Stimulated activated CD4-positive, alpha-beta T cell treated with anti-CD3 and anti-CD28 coated beads, Interleukin-12 subunit alpha, Interleukin-12 subunit beta, amount 100 ng/mL, for 48 hours (primary cell): Measurements from ENCODE around the gene TPCN1.

Source experiments
- DNase-seq, 3 donors: peaks; one replicate each; pipeline ENCODE4 v3.0.0-alpha.2; 2020; ENCODE audit warnings: low read depth in 2 of 3, low spot score in 1 of 3

Gene TPCN1

DNA sequence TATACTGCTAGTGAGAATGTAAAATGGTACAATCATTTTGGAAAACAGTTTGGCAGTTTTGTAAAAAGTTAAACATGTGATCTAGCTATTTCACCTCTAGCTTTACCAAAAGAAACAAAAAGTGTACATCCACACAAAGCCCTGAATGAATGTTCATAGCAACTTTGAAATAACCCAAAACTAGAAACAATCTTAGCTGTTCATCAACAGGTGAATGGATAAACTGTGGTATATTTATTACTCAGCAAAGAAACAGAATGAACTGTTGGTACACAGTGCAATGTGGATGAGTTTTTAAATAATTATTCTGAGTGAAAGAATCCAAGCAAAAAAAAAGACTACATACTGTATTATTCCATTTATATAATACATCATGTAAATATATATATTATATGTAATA lies 36.3 kb downstream of the TPCN1 start:
- DNase-seq, result no peak

DNA sequence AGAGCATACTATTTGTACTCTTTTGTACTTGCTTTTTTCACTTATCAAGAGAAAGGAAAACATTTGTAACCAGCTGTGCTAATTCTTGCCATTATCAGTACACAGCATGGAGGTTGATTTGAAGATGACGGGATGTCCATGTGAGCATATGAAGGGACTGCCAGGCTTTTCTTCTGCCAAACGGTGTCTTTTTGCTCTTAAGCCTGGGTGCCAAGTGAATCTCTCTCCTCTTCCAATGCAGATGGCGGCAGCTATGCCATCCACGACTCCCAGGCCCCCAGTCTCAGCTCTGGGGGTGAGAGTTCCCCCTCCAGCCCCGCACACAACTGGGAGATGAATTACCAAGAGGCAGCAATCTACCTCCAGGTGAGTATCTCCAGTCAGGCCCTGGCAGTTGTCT lies 38.9 kb downstream of the TPCN1 start:
- DNase-seq, result no peak

DNA sequence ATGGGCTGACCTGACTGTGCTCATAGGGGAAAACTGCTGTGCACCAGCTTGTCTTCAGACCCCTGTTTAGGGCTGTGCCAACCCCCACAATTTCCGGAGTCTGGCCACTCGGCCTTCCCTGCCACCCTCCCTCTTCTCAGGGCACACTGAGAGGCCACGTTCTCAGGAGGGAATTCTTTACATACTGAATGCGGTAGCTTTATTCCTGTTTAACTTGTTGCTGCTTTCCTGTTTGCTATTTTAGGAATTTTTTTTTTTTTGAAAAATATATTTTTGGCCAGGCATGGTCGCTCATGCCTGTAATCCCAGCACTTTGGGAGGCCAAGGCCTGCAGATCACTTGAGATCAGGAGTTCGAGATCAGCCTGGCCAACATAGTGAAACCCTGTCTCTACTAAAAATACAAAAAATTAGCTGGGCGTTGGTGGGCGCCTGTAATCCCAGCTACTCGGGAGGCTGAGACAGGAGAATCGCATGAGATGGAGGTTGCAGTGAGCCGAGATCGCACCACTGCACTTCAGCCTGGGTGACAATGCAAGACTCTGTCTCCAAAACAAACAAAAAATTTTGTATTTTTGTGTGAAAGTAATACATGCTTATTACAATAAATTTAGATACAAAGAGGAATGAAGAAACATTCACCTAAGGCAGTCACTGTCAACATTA lies 39.5 kb downstream of the TPCN1 start:
- DNase-seq, result no peak

DNA sequence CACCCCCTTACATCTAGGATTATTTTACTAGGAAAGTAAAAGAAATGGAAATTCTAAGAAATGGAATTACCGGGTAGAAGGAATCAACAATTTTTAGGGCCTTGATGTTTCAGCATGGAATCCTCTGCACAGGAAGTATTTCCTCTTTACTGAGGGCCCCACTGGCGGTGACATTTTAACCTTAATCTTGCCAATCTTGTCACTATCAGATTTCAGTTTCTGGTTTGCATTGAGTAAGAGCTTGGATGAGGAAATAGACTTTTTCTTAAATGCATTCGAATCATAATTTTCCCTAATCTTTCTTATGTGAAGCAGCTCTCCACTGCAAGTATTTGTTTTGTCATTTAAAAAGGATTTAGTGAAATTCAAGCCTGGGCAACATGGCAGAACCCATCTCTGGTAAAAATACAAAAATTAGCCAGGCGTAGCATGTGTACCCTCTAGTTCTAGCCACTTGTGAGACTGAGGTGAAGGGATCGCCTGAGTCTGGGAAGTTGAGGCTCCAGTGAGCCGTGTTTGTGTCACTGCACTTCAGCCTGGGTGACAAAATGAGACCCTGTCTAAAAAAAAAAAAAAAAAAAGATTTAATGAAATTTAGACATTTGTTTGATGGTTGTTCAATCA lies 40.7 kb downstream of the TPCN1 start:
- peak; percentile 20 to 38 (median 28) for DNase-seq

DNA sequence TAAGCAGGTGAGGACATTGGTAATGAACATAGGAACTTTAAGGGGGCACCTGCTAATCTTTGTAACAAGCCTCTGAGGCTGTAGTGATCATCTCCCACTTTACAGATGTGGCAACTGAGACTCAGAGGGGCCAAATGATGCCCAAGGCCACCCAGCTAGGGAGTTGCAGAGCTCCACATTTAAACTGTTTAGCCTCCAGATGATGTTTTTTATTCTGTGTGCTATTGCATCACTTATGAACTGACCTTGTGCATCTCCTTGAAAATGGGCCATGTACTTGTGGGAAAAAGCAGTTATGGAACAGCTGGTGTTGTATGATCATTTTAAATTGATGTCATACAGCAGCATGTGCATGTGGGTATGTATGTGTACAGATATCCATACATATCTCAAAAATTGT lies 41.4 kb downstream of the TPCN1 start:
- DNase-seq, result no peak

DNA sequence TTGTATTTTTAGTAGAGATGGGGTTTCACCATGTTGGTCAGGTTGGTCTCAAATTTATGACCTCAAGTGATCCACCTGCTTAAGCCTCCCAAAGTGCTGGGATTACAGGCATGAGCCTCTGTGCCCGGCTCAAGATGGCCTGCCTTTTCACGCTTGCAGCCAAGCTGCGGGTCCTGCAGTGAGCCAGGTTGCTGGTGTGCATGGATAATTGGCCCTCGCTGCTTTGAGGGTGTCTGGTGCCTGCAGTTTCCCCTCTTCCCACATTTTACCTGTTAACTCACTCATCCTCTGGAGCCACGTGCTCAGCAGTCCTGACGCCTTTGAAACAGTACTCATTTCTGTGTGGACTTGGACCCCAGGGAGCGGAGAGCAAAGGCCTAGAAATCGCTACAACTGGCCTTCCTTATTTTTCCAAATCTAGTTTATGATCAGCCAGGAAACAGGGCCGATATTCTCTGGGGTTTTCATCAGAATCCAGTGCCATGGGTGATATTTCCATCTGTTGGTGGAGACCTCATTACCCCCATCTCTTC lies 42.2 kb downstream of the TPCN1 start:
- no peak for DNase-seq

DNA sequence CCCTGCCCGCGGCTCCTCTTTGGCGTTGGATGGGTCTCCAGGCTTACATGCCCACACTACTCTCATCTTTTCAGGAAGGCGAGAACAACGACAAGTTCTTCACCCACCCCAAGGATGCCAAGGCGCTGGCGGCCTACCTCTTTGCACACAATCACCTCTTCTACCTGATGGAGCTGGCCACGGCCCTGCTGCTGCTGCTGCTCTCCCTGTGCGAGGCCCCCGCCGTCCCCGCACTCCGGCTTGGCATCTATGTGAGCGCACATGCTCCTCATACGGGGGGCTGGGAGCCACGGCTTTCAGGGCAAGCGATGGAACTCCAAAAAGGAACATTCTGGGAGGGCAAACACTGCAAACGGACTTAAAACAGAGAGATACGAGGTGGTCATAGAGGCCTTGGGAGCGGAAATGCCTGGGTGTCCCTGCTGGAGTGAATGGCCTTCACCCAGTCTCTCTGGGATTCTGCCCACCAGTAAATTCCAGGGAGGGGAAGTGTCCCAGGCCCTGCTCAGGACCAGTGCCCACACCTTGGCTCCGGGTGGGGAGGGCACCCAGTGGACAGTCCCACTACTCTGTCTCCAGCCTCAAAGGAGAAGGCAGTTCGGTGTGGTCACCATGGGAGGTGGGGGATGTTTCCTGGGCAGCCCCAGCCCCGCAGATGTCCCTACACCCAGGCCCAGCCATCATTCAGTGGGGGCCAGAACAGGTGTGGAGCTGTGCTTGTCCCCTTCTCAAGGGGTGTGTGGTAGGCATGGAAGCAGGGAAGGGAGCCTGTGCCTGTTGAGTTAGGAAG lies 45.0 kb downstream of the TPCN1 start:
- no peak for DNase-seq

DNA sequence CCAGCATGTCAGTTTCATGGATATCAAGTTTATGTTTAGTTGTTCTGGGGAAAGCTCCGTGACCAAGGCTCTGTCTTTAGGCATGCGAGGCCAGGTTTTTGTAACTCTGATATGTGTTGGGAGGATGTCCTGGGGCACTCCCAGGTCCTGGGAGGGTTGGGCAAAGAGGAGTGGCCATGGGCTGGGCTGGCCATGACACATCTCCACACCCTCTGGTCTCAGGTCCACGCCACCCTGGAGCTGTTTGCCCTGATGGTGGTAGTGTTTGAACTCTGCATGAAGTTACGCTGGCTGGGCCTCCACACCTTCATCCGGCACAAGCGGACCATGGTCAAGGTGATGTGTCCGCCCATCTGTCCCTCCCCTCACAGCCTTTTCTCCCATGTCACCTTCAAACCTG lies 46.4 kb downstream of the TPCN1 start:
- no peak for DNase-seq

DNA sequence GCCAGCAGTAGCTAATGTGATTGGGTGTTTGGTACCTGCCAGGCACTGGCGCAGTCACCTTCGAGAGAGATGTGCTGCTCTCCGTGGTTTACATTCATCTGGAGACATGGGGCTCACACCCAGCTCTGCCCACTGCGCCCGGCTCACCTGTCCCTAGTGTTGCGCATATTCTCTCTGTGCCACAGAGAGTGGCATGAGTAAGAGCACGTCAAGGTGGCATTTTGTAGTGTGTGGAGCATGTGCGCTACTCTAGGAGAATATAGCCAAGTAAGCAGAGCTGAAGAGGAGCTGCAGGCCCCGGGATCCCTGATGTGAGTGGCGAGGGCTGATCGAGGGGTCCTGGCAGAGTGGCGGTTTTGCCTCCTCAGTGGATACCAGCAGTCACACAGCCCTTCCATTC lies 46.9 kb downstream of the TPCN1 start:
- no peak for DNase-seq

DNA sequence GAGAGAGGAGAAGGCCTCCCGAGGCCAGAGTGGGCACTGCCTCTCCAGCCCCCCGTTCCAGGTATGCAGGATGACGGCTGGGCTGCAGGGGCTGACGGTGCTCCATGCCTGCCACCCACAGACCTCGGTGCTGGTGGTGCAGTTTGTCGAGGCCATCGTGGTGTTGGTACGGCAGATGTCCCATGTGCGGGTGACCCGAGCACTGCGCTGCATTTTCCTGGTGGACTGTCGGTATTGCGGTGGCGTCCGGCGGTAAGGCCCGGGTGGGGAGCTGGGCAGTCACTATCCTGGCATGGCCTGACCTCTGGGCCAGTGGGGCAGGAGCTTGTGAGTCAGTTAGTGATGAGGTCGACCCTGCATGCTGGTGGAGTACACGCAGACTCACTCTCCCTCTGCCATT lies 47.4 kb downstream of the TPCN1 start:
- no peak for DNase-seq

DNA sequence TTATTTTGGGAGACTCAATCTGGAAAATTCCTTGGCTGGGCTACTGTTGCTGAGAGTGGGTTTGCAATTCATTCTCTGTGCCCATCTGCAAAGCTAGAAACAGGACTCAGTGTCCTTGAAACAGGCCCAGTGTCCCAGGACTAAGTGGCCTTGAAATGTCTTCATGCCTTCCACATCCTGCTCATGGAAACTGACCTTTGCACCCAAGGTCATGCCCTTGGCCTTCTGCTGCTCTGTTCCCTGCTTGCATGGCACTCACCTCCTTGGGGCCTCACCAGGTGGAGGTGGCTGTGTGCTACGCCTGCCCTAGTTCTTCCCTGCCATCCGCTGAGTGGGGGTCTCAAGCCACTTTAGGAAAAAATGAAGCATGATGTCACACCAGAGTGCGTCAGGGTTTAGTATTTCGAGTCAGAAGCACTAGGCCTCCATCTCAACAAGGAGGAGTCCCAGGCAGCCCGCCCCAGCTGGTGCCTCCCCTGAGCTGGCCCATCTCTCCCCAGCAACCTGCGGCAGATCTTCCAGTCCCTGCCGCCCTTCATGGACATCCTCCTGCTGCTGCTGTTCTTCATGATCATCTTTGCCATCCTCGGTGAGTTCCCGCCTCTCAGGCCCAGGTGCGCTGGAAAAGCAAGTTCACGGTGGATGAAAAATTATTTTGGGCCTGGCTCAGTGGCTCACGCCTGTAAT lies 48.1 kb downstream of the TPCN1 start:
- DNase-seq, result no peak

DNA sequence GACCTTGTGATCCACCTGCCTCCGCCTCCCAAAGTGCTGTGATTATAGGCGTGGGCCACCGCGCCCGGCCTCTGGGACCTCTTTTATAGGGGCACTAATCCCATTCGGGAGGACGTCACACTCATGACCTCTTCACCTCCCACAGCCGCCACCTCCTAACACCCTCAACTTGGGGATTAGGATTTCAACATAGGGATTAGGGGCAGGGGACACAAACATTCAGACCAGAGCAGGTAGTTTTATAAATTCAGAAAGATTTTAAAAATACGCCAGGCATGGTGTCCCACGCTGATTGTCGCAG lies 49.4 kb downstream of the TPCN1 start:
- DNase-seq, result no peak

DNA sequence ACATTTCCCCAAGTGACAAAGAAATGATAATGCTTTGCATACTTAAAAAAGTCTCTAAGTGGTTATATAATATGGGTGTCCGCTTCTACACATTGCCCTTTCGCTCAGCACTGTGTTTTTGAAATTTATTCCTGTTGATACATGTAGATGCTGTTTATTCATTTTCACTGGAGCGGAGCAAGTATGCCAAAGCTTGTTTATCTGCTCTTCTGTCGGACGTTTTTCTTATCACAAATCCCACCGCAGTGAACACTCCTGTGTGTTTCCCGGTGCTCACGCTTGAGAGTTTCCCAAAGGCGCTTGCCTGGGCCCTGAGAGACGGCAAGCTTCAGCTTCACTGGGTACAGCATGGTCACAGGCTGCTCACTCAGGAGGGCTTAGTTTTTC lies 50.2 kb downstream of the TPCN1 start:
- DNase-seq, result no peak

DNA sequence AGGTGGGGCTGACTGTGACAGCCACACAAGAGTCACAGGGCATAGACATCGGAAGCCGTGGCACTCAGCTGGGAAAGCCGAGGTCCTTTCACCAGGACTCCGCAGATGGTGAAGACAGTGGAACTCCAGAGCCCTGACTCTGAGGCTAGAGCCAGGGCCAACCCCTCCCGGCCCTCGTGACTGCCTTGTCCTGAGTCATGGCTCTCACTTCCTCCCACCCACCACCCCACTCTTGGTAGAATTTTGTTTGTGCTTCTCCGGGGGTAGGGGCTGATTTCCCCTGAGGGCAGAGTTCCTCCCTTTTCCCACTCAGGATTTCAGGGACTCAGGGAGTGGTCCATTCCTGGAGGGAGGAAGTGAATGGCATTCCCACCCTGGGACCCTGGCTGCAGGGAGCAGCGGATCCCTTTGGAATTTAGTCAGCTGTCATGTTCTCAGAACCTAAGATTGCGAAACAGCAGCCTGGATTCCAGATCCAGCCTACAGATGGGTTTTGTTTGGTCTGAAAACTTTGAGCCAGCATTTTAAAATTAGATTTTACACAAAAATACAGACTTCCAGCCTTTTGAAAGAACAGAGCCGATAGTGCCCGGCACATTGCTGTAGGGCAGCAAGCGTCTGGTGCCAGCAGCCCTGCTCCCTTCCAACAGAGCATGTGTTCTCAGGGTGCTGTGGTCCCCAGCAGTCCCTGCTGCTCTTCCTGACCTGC lies 50.7 kb downstream of the TPCN1 start:
- DNase-seq, result peak; percentile 6 to 37 (median 16)

DNA sequence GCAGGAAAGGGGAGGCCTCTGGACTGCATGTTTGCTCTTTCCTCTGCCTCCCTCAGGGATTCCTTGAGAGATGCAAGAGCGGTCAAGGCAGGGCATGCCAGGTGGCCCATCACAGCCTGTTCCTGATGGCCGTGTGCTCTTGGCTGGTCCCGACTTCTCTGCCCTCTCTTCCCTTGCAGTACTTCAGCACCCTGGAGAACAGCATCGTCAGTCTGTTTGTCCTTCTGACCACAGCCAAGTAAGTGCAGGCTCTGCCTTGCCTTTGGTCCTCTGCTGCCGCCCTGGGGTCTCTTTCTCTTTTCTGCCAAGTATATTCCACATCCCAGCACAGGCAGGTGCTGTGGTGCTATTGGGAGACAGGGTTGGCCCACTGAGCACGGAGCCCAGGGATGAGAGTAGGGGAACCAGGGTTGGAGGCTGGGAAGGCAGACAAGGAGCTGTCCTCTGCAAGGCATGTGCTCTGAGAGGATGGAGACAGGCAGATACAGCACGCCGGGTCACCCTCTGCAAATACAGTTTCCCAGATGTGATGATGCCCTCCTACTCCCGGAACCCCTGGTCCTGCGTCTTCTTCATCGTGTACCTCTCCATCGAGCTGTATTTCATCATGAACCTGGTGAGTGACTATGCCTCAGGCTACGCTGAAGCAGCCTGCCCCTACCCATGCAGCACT lies 51.9 kb downstream of the TPCN1 start:
- DNase-seq, result no peak

DNA sequence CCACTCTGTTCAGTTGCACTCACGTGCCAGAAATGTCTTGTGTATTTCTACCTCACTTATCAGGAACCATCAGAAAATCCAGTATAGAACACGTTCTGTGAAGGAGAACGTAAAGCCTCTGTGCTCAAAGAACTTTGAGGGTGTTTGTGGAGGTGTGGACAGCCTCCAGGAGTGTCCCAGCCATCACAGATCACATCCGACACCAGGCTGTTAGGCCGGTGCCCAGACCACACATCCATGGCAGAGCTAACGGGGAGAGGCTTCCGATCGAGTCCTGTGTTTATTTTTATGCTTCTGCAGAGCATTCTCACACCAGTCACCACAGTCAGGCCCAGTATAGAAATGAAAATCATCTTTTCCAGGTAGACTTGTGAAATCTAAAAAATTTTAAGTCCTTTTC lies 53.6 kb downstream of the TPCN1 start:
- DNase-seq, result no peak

DNA sequence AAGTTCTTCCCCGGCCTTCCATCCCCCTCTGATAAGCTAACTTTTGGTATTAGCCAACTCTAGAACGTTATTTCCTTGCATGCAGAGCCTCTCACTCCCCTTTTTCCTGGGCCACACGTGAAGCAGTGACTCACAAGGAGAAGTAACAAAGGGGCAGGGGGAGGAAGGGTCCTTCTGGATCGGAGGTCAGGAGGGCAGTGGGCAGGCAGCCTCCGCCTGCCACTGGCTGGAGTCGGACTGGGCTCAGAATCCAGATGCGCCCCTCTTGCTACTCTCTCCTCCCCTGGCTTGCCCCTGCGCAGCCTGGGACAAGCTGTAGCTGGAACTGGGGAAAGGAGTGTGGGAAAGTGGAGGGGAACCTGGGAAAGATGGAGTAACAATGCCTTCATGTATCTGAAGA lies 55.0 kb downstream of the TPCN1 start:
- DNase-seq, result no peak

DNA sequence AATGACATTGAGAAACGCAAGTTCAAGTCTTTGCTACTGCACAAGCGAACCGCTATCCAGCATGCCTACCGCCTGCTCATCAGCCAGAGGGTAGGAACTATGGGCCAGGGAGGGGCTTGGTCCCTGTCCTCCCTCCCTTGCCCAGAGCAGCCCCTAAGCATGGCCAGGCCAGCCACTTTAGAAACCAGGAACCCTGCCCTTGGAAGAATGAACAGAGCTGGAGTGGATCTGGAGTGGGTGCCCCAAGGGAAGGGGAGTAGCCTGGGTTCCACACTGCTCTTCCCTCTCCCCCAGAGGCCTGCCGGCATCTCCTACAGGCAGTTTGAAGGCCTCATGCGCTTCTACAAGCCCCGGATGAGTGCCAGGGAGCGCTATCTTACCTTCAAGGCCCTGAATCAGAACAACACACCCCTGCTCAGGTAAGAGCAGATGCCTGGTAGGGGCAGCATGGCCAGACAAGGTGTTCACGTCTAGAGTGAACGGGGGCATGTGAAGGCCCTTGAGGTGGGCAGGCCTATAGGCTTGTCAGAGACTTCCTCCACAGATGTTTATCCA lies 55.8 kb downstream of the TPCN1 start:
- no peak for DNase-seq

DNA sequence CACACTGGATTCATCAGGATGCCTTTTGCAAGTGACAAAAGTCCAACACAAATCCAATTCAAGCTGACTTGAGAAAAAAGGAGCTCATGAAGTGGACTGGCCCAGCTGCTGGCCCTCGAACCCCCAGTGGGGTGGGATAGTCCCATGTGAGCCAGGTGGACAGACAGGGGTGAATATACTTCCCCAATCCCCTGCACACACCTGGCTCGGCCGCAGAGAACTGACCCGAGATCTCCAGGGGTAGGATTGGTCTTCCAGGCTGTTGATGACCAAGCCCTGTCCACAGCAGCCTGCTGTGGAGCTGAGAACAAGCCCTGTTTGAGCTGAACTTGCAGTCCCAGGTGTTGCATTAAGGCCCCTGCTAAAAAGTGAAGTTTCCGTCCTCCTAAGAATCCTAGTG lies 56.2 kb downstream of the TPCN1 start:
- DNase-seq, result no peak

DNA sequence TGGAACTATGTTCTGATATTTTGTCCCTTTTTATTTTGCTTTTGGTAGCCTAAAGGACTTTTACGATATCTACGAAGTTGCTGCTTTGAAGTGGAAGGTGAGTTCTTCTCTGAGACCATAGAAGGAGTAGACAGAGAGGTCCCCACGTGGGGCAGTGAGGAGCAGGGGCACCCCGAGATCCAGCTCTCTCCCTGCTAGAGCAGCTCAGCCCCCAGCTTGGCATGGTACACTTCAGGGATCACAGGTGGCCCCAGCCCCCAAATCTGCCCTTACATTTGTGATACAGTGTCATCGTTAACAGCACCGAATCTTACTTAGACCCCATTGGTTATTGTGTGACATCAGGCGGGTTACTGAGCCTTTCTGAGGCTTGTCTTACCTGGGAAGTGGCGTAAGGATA lies 56.9 kb downstream of the TPCN1 start:
- DNase-seq, result no peak
